KG1 (cell line): ENCODE results near the gene PPP1R7.
"Not testable (repeated sequence)": the region's sequence is repeated elsewhere in the genome, so short reads cannot be mapped to it uniquely, and the experiment has no call there.

ENCODE experiments used
- DNase-seq: peaks from one replicate; lab custom pipeline; 2025; lab: John Stamatoyannopoulos, UW

The PPP1R7 gene, protein sequence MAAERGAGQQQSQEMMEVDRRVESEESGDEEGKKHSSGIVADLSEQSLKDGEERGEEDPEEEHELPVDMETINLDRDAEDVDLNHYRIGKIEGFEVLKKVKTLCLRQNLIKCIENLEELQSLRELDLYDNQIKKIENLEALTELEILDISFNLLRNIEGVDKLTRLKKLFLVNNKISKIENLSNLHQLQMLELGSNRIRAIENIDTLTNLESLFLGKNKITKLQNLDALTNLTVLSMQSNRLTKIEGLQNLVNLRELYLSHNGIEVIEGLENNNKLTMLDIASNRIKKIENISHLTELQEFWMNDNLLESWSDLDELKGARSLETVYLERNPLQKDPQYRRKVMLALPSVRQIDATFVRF

DNA sequence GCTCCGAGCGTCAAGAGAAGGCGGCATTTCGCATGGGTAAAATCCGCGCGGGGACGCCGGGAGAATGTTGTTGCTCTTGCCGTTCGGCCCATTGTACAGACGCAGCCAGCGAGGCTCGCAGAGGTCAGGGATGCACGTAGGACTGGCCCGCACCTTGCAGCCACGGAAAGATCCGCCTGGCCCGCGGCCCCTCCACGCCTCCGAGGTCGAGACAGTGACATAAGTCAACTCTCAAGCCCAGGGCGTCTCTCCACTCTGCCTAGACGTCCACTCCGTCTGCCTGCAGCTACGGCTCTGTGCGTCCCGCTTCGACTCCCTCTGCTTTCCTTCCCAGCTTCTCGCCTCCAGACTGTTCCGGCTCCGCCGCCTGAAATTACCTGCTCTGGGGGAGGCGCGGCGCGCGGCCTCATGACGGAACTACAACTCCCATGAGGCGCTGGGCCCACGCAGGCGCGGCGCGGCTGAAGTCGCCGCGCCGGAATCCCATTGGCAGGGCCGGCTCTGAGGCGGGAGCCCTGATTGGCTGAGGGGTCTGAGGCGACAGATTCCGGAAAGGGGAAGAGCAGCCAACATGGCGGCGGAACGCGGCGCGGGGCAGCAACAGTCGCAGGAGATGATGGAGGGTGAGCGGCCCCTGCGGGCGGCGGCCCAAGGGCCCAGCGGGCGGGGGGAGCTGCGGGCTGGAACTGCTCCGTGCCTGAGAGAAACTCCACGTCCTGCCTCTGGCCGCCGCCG, at the start of gene PPP1R7:
TSS of gene PPP1R7 (plus strand) at position 543 of the 735 bp plus-strand sequence. CDS start at position 572, 29 bp downstream.
- DNase-seq: peak; percentile 81

DNA sequence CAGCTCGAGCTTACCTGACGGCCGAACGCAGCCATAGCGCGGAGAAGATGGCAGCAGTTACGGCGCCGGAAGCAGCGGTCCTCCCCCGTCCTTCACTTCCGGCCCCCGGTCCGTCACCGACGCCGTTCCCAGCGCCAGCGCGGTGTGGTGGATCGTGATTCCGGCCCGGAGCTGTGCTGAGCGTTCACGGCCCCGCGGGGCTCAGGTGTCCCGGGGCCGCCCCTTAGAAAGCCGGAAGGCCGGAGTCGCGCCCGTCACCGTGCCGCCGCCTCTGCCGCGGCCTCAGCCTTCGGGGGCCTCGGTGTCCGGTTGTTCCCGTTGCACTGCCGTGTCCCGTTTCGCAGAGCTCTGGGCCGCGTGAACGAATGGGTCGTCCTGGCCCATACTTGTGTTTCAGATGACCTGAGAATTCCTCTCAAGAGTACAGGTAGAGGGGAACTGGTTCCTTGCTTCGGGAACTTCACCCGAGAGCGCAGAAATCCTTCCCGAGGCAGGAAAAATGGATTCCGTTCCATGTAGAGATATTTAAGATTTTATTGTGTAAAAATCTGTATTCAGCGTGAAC, 47.9 kb upstream of the PPP1R7 start, which contains the start of gene MTERF4:
TSS of gene MTERF4 (minus strand) at position 49 of the 565 bp plus-strand sequence. CDS start at position 35, 14 bp downstream.
- DNase-seq: peak; percentile 84

DNA sequence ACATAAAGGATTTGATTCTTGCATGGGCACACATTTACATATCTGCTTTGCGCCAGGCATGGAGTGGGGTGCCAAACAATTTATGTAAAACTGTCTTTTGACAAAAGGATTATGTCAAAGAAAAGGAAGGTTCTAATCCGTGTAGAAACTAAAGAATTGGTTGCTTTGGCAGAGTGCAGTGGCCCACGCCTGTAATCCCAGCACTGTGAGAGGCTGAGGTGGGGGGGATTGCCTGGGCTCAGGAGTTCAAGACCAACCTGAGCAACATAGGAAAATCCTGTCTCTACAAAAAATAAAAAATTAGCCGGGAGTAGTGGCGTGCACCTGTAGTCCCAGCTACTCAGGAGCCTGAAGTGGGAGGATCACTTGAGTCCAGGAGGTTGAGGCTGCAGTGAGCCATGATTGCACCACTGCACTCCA, 47.1 kb upstream of the PPP1R7 start:
- no peak for DNase-seq

DNA sequence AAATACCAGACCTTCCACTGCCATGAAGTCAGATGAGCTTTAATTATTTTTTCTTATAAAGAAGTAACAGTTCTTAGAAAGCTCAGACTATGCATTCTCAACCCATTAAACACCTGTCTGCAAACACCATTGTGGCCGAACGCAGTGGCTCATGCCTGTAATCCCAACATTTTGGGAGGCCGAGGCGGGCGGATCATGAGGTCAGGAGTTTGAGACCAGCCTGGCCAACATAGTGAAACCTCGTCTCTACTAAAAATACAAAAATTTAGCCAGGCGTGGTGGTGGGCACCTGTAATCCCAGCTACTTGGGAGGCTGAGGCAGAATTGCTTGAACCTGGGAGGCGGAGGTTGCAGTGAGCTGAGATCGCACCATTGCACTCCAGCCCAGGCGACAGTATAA, 45.7 kb upstream of the PPP1R7 start:
- DNase-seq: not testable (repeated sequence)

DNA sequence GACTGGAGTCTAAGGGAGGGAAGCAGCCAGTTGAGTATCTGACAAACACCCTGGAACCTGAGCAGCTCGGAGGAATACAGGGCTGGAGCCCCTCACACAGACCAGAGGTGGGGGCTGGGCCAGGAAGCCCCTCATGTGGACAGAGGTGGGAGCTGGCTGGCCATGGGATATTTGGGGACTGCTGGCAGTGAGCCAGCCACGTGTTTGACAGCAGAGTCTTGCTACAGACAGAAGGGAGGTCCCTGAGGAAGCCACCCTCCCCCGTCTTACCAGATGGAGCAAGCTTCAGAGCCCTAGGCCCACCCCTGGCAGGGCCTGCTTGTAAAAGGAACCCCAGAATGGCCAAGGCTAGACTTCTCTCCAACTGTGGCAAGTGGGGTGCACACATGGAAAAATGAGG, 44.6 kb upstream of the PPP1R7 start:
- no peak for DNase-seq

DNA sequence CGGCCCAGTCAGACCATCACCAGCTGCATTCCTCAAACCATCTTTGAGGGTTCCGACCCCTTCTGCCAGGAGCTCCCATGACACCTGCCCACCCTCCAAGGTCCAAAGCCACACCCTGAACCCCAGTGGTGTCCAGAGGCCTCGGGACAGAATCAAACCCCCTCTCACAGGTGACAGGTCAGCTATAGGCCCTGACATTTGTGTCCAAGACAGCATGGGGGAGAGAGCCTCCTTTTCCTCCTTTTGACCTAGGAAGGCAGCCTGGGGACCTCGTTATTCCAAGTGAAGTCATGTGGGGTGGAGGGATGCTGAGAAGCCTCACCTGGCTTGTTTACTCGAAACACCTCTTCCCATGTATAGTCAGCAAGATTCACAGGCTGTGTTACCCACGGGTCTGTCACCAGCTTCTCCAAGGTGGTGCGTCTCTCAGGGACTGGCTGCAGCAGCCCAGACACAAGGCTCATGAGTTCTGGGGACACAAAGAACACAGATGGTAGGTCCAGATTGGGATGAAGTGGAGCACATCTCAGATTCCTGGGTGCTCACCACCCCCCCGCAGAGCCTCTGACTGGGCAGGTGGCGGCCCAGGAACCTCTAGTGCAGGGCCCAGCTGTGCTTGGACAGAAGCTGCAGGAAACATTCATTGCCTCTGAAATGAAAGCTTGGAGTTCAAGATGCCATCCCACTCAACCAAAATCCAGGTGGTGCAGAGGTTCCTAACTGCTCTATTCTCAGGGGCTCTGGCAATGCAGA, 43.1 kb upstream of the PPP1R7 start:
- no peak for DNase-seq

DNA sequence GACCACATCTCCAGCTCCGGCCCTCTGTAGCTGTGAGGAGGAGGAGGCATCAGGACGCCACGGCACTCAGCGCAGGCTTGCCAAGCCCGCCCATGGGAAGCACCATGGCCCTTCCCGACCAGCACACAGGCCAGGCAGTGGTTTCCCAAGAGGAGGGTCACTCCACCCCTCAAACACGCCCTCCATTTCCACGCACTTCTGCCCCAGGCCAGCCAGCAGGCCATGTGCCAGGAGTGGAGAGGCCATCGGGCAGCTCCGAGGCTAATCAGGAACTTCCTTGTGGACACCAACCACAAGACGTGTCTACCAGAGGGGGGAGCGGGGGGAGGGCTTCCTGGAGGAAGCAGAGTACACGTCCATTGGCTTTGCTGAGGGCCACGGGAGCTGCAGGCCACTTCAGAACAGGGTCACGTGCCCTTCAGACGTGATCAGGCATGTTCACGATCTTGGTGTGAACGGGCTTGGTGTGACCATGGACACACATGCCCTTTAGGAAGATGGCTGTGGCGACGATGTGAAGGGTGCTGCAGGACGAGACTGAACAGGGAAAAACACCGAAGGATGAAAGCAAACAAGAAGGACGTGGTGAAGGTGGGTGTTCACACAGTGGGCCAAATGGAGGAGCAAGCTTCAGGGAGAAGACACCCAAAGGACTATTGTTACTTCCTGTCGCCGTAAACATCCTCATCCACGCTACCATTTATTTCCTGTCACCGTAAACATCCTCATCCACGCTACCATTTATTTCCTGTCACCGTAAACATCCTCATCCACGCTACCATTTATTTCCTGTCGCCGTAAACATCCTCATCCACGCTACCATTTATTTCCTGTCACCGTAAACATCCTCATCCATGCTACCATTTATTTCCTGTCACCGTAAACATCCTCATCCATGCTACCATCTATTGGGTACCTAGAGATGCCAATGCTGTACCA, 41.7 kb upstream of the PPP1R7 start:
- DNase-seq: no peak

DNA sequence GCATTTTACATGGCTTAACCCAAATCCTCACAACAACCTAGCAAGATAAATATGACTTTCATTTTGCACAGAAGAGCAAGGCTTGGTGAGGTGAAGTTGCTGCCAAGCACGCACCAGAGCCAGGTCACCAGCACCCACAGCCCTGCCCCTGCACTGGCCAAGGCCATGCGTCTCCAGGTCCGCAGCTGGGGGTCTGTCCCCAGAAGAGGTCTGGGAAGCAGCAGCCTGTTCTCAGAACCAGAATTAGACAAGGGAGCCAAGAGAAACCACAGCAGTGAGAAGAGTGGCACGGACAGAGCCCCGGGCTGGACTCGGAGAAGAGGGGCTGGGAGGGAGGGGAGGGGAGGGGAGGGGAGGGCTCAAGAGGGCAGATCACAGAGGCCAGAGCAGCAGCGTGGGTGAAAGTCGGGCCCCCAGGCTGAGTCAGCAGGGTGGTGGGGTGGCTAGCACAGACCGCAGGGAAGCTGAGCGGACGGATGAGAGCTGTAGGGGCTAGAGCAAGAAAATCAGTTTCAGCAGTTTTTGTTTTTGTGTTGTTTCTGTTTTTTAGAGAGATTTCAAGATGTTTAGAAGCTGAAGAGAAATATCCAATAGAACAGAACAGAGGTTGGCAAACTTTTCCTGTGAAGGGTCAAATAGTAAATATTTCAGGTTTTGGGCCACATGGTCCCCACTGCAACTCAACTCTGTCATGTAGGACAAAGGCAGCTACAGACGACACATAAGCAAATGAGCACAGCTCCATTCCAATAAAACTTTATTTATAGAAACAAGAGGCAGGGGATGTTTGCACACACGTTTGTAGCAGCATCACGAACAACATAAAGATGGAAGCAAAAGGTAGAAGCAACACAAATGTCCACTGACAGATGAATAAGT, 40.8 kb upstream of the PPP1R7 start:
- DNase-seq: no peak

DNA sequence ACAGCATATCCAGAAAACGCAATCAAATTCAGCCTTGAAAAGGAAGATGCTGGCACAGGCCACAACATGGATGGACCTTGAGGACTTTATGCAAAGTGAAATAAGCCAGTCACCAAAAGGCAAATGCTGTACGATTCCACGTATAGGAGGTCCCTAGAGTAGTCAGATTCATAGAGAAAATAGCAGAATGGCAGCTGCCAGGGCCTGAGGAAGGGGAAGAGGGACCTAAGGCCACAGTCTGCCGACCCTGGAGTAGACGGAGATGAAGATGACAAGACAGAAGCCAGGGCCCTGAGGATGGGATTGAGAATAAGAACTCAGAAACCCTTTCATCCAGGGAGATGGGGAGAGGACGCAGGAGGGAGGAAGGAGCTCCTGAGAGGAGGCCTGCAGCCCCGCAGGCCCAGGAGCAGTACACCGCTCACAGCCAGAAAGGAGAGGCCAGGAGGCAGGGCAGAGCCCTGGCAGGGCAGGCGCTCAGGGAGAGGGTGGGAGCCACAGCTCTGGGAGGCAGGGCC, 40.1 kb upstream of the PPP1R7 start:
- DNase-seq: no peak

DNA sequence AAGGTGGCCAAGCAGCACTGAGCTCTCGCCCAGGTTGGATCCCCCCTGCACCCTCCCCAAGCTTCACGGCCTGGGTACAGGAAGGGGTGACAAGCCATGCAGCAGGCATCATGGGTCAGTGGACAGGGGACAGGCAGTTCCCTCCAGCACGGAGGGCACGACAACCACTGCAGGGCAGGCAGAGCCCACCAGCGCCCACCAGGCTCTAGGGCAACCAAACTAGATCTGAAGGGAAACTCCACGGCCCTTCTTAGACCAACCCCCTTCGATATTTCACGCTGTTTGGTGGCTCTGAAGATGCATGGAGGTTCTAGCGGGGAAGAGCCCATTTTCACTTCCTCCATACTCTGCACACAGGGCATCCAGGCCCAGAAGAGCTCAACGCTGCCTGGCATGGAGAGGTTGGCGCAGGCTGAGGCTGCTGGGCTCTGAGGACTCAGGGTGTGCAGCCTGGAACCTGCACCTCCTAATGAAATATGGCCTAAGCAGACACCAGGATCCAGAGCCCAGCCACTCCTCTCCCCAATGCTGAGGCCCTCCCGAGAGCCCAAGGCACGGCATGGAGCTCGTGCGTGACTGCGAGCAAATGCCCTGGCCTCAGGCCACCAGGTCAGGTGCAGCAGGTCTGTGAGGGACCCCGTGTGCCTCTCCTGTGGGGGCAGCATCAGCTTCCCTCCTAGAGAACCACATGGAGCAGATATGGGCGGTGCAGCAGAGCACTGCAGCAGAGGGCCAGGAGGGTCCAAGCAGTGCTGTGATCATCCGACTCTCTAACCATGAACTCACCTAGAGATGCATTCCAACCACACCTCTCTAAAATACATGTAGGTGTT, 39.4 kb upstream of the PPP1R7 start:
- no peak for DNase-seq

DNA sequence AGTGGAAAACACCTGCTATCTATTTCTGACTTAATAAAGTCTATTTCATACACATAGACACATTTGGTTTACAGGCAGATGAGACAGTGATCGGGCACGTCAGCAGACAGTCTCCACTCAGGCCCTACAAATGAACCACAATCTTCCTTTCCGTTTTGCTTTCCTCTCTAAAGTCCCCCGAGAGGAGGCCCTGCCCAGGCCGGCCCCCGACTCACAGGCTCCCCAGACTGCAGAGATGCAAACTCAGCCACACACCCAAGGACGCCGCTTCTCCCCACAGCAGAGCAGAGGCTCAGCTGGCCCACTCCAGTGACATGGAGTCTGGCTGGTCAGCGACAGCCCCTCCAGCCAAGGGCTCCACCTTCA, 38.8 kb upstream of the PPP1R7 start:
- DNase-seq: no peak

DNA sequence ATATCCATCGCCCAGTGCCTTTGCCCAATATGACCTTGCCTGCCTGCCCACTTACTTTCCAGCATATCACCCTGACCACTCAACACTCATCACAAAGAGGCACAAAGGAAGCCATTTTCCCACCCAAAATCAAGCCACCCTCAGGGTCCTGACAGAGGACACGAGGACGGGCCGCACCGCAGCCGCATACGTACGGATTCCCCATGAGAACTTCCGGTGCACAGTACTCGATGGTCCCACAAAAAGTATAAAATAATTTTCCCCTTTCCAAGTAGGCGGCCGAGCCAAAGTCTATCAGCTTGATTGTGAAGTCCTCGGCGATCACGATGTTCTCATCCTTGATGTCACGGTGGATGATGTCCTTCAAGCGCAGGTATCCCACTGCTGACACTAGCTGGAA, 38.2 kb upstream of the PPP1R7 start:
- no peak for DNase-seq

DNA sequence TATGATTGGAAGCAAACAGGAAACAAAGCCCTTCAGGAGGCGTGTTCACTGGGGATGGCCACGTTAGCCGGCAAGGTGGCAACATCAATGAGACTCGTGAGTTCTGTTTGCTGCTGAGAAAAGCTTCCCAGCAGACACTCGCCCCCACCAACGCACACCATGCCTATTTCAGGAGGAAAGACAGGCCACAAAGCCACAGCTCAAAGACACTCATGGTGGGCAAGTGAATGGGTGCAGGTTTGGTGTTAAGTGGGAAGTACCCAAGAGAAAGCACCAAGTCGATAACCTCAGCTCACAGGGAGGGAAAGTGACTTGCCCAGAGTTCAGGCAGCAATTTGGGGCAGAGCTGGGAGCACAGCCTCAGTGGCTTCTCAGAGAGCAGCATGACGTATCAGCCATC, 37.7 kb upstream of the PPP1R7 start:
- no peak for DNase-seq

DNA sequence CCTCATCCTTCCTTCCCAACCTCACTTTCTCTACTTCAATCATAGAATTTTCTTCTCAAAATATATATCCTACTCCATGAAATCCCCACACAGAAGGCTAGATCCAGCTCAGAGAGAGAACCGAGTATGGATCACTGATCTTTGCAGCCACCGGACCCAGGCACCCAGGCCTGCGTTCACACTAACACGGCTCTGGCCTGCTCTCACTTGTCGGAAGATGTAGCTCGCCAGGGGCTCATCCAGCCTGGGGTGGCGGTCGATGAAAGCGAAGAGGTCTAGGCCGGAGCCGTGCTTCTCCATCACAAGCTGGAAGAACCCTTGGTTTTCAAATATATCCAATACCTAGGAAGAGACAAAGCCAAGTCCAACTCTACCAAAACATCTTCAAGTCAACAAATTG, 35.4 kb upstream of the PPP1R7 start:
- no peak for DNase-seq

DNA sequence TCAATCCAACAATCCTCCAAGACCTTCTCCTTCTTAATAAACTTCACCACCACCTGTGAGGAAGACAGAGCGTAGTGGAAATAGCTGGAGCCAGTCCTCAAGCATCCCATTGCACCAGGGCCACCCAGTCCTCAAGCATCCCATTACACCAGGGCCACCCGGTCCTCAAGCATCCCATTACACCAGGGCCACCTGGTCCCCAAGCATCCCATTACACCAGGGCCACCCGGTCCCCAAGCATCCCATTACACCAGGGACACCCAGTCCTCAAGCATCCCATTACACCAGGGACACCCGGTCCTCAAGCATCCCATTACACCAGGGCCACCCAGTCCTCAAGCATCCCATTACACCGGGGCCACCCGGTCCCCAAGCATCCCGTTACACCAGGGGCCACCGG, 34.9 kb upstream of the PPP1R7 start:
- no peak for DNase-seq

DNA sequence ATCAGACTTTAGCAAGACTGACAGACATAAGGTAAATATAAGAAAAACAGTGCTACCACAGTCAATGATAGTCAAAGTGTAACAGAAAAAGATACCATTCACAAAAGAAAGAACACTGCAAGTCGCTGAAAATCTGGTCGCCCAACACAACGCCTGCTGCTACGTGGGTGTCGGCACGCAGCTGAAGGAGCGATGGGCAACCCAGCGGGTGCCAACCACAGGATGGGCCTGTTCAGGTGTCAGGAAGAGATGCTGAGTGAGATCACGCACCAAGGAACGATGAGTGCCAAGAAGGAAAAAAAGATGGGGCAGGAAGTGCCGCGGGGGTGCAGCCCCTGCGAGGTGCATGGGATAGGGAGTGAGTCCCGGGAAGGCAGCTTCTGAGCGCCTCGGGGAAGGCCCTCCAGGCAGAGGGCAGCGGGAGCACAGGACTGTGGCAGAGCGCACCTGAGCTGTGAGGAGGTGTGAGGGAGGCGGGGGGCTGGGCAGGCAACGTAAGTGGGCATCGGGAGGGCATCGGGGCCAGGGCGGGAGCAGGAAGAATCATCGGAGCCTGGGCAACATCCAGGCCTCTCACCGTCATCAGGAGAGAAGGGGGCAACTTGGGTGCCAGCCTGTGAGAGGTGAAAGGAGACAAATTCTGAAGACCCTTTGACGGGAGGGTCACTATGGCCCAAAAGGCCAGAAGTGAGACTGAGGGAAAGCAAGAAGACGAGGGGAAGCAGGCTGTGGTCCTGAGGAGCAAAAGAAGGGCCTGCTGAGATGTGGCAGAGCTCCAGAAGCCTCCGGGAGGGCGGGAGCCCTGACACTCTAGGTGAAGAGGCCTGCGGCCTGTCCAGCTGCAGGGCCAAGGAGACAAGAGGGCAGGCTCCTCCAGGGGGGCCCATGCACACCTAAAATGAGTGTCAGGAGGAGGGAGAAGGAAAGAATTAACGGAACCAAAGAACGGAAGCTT, 33.4 kb upstream of the PPP1R7 start:
- no peak for DNase-seq

DNA sequence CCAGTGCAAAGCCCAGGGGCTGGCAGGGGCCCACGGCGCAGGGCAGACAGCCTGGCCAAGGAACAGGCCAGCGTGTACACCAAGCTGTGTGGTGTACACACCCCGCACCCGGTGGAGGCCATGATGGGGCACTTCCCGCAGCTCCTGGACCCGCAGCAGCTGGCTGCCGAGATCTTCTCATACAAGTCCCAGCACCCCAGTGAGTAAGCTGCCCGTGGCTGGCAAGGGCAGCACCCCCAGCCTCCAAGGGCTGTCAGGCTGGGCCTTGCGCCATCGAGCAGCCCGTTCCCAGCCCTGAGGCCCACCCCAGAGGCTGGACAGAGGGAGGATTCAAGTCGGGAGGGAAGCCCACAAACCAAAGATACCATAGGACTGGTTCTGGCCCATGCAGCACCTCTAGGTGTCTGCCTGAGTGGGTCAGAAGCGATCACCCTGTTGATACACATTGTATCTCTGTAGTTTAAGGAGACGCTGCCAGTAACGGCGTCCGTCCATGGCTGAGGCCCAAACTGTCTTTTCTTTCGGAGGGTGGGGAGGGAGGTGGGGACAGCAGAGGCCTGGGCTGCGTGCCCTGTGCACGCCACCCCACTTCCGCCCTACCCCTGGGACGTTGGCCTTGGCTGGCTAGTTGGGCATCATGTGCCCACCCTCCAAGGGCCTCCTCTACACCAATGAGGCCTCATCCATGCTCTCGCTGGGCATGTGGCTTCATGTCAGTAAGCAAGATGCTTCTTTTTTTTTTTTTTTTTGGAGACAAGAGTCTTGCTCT, 31.3 kb upstream of the PPP1R7 start:
- DNase-seq: no peak
